CD4-positive, alpha-beta T cell treated with Interleukin-15 for 4 hours (primary cell): ENCODE data around the gene C10orf90.

ENCODE experiments used
- DNase-seq: peaks from one replicate; pipeline ENCODE4 v3.0.0-alpha.2; 2020; ENCODE audit warnings: low spot score

Gene C10orf90

DNA sequence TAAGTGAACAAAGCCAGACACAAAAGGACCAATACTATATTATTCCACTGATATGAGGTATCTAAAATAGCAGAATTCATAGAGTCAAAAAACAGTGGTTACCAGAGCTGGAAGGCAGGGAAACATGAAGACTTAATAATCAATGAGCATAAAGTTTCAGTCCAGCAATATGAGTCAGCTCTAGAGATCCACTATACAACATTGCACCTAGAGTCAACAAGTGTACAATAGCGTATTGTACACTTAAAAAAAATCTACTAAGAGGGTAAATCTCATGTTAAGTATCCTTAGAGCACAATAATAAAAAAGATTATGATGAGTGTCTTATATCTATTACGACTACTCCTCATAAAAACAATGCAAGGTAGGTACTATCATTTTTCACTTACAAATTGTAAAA is 36.1 kb downstream of the C10orf90 start:
- no peak for DNase-seq

DNA sequence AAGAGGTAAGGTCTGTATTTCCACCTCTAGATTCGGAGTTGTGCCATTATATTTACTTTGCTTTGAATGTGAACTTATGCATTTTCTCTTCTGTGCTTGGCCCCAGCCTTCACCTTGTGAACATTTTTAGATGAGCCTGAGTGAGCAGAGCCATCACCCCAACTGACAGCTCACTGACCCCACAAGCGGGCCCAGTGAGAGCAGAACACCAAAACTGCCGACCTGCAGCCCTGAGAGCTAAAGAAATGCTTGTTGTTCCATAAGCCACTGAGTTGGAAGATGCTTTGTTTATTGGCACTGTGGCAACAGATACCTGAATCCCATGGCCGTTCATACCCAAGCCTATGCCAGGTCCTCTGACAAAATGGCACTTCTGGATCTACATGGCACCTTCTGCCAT is 37.8 kb downstream of the C10orf90 start:
- no peak for DNase-seq

- DNase-seq, result no peak
Observed at GRCh38 chr10:126629925-126630624, 40.4 kb downstream of the C10orf90 start.

GRCh38 chr10:126628746-126629145 is 41.7 kb downstream of the C10orf90 start:
- DNase-seq, result no peak

GRCh38 chr10:126621846-126622245 is 48.6 kb downstream of the C10orf90 start:
- no peak for DNase-seq

- no peak for DNase-seq
Observed at GRCh38 chr10:126618466-126618865, 52.0 kb downstream of the C10orf90 start.

DNA sequence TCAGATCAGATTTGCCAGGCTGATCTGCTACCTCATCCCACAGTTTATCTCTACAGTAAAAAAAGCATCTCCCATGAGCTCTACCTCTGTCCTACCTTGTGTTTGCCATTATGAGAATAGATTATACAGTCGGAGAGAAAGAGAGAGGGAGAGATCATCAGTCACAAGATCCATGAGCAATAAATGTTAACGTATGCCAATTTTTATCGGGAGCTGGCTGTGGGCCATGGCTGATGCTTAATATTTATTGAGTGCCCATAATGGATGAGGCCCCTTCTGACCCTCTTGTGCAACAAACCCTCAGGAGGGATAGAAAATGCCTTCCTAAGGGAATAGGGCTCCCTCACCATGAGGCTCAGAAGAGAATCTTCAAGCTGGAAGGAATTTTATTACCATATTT is 52.8 kb downstream of the C10orf90 start:
- DNase-seq, result no peak

DNA sequence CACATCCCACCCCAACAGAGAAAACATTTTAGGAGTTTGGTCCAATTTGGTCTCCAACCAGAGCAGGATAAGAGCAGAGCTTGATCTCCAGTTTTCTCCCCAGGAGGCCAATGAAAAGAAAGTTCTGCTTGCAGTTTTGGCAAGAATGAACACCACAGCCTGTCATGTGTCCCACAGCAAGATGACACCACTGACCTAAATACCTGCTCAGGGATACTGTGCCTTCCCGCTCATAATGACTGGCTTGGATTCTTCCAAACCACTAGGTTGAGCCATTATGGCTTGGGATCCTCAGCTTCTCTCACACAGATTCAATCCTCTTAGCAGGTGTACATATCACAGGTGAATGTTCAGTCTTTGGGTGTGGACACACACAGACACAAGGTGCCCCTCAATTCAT is 53.3 kb downstream of the C10orf90 start:
- DNase-seq, result no peak

DNA sequence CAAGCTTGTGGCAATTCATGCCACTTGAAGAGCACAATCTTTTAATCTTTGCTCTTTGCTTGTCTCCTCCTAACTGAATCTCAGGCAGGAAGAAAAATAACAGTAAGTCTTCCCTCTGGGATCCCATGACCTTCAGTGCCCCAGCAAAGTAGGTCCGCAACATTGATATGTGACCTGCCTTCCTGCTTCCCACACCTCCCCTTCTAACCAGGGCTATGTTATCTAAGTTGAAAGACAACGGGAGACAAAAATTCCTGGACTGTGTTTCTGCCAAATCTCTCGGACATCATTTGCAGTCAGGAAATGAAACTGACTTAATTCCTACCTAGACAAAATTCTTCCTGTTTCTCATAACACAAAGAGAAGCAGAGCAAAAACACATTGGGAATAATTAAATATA is 53.8 kb downstream of the C10orf90 start:
- DNase-seq, result no peak

- no peak for DNase-seq
Observed at GRCh38 chr10:126611303-126611702, 59.2 kb downstream of the C10orf90 start.

DNA sequence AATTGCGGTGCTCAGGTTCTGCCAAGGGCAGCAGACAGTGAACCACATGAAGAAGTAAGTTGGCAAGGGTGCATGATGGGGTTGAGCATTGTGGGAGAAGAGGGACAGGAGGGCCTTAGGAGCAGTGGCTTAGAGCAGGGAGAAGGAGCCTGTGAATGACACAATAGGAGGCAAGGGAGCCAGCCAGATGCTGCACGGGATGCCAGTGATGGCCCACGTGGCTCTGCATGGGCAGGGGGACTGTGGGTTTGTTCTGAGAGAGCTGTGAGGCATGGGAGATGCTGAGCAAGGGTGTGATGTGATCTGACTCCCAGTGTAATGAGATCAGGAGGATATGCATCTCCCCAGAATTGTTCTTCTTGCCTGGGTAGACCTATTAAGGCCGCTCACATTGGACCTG is 60.9 kb downstream of the C10orf90 start:
- no peak for DNase-seq

DNA sequence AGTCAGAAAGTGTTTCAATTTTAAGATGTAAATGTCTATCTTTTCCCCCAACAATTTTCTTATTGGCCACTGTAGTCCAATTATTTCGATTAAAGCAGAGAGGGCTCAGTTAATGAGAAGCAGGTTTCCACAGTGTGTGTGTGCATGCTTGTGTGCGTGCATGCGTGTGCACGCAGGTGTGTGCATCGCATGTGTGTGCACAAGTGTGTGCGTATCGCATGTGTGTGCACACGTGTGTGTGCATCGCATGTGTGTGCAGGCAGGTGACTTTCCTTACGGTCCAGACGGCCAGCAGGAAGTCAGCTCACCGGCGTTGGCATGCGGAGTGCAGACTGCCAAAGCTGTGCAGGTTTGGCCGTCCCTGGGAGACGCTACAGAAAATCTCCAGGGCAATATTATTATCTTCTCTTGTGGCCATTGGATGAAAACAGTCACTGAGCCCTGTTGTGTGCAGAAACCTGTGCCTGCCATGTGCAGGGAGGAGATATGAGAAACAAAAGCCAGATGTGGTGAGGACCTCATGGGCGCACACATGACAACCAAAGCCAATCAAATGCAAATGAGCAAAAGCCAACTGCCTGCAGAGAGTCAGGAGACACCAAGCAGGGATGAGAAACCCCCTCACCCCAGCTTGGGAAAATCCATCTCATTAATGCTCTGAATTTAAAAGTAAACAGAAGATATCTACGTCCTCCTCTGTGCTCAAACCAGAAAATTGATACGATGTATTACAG is 70.4 kb downstream of the C10orf90 start:
- no peak for DNase-seq

GRCh38 chr10:126598009-126598408 is 72.5 kb downstream of the C10orf90 start:
- DNase-seq, result no peak

DNA sequence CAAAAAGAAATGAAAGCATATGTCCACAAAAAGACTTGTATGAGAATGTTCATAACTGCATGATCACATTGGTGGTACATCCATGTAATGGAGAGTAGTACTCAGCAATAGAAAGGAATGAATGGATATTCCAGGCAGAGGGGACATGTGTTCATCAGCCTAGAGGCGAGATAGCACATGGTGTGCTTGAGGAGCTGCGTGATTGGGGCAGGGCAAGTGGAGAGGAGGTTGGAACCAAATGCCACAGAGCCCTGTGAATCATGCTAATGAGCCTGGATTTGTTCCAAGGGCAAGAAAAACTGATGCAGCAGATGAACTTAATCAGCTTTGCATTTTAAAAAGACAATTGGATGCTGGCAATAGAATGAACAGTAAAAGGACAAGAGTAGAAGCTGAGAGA is 73.3 kb downstream of the C10orf90 start:
- DNase-seq, result no peak

DNA sequence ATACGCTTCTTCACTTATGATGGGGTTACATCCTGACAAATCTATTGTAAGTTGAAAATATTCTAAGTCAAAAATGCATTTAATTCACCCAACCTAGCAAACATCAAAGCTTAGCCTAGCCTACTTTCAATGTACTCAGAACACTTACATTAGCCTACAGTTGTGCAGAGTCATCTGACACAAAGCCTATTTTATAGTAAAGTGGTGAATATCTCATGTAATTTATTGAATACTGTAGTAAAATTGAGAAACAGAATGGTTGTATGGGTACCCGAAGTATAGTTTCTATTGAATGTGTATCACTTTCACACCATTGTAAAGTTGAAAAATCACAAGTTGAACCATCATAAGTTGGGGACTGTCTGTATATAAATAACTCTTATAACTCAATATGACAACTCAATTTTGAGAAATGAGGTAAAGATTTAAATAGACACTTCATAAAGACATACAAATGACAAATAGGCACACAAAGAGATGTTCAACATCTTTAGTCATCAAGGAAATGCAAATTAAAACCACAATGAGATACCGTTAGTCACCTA is 73.9 kb downstream of the C10orf90 start:
- DNase-seq, result no peak

GRCh38 chr10:126595160-126595559 is 75.3 kb downstream of the C10orf90 start:
- no peak for DNase-seq

DNA sequence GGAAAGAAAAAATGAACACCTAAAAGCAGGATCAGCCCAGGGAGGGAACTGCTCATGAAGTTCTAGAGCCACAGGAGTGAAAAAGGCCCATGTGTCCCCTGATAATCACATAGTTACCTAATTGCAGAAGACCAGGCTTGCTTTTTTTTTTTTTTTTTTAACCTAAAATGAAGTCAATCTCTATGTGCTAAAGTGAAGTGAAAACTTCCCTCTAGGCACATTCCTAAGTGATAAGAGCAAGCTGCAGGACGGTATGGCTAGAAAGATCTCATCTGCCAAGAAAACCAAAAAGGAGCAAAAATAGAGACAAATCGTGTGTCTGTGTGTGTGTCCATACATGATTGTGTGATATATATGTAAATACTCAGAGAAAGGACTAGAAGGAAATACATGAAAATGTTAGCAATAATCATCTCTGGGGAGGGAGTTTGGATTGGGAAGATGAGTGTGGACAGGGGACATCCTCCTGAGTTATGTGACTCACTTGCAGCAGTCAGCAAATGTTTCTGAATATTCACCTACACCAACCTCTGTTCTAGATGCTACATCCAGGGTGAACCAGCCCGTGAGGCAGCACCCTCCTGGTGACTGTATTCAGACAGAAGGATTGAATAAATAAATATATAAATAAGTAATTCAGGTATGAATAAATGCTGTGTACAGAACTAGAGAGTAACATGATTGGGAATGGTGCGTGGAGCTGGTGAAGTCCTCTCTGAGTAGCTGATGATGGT is 76.4 kb downstream of the C10orf90 start:
- DNase-seq, result no peak

DNA sequence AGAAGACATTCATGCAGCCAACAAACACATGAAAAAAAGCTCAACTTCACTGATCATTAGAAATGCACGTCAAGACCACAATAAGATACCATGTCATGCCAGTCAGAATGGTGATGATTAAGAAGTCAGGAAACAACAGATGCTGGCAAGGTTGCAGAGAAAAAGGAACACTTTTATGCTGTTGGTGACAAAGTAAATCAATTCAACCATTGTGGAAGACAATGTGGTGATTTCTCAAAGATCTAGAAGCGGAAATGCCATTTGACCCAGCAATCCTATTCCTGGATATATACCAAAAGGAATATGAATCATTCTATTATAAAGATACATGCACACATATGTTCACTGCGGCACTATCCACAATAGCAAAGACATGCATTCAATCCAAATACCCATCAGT is 77.6 kb downstream of the C10orf90 start:
- DNase-seq, result no peak

DNA sequence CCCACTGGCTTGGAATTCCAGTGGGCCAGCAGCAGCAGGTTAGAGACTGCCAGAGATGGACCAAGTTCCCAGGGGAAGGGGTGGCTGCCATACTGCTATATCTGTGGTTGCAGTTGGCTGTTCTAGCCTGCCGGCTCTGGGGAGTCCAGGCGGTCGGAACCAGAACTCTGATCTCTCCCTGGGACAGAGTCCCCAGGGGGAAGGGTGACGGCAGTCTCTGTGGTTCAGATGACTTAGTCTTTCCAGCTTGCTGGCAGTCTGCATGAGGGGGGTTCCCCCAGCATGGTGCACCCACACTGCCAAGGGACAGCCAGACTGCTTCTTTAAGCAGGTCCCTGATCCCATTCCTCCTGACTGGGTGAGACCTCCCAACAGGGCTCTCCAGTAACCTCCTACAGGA is 82.5 kb downstream of the C10orf90 start:
- no peak for DNase-seq

DNA sequence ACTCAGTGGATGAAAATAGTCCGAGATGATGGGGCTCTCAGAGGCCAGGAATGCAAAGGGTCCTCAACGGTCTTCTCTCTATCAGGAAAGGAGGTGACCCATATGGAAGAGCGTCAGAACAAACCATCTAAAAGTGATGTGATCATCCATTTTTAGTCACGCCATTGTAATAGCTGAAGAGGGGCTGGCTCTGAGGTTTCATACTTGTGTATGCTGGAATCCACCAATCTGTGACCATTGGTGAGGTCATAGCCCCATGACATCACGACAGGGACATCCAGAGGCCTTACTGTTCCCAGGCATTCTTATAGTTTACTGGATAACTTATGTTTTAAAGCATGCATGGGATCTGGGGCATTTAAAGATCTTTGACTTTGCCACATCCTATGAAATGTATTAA is 83.6 kb downstream of the C10orf90 start:
- DNase-seq, result no peak

- no peak for DNase-seq
Observed at GRCh38 chr10:126586128-126586527, 84.4 kb downstream of the C10orf90 start.

- no peak for DNase-seq
Observed at GRCh38 chr10:126585249-126586017, 85.1 kb downstream of the C10orf90 start.
